COLO829 (cell line): ENCODE results near the gene VWA3B.

Source experiments
- DNase-seq: peaks from one replicate; pipeline ENCODE4 v3.0.0; 2012; ENCODE audit warnings: low spot score

Gene VWA3B

DNA sequence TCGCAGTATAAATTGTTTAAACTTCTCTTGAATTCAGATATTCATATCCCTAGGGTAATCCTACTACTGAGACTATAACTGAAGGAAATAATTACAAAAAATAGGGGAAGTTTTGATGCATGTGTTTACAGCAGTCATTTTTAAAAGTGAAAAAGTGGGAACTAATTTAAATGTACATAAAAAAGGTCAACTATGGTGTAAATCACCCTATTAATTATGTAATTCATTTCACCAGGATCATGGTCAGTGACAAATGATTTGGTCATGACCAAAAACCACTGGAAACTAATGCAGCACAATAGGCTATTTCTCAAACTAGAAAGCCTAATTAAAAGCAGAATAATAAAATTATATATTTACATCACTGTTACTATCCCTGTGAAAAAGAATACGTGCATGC is 254.3 kb downstream of the VWA3B start:
- no peak for DNase-seq

DNA sequence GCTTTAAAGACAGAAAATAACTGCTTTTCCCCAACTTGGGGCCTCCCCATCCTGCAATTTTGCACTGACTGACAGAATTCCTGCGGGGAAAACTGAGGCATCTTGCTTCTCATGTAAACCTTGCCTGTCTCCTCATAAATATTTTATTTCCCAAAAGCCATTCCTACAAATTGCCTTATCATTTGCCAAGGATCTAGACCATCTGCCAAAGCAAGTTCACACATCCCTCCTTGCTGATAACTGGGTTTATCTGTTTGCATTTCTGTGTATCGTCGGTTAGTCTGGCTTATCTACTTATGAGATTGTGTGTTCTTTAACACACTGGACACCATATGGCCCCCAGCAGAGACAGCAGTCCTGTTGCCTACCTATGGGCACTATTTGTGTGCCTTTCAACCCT is 256.3 kb downstream of the VWA3B start:
- no peak for DNase-seq

DNA sequence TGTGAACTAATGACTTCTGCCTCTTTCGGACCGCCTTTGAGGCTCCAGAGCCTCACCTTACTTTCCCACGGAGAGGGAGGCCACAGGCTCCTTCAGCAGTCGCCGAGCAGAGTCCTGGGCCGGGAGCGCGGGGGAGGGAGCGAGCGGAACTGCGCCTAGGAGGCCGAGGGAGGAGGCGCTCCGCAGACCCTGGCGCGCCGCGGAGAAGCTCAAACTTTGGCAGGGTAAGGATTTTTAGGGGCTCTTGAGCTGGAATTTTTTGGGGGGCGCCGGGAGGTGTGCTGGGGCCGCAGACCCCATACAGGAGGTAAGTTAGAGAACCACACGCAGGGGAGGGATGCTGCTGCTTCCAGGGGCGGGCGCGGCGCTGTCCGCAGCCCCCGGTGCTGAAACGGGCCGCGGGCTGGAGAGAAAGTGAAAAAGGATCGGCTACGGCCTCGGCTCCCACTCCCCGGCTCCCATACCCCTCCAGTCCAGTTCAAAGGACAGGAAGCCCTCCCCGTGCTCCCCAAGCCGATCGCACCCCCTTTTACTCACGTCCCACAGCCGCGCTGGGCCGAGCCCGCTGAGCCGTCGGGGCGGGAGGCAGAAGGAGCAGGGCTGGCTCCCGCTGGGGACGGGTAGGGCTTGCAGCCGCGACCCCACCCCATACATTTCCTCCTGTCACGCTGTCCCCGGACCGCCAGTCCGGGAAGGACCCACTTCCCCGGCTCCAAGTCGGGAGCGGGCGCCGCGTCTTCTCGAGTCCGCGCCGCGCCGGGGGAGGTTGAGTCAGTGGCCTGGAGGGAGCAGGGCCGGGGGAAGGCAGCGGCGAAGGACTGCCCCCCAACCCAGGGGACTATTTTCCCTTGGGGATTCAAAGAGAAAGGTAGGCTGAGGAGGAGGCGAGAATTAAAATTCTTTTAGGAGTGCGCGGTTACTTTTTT is 259.6 kb downstream of the VWA3B start, which contains the start of gene CNGA3:
Gene CNGA3 (plus strand): TSS at position 146 of the 926 bp plus-strand sequence. CDS start 23,520 bp downstream, outside the sequence.
- peak; percentile 7 for DNase-seq

DNA sequence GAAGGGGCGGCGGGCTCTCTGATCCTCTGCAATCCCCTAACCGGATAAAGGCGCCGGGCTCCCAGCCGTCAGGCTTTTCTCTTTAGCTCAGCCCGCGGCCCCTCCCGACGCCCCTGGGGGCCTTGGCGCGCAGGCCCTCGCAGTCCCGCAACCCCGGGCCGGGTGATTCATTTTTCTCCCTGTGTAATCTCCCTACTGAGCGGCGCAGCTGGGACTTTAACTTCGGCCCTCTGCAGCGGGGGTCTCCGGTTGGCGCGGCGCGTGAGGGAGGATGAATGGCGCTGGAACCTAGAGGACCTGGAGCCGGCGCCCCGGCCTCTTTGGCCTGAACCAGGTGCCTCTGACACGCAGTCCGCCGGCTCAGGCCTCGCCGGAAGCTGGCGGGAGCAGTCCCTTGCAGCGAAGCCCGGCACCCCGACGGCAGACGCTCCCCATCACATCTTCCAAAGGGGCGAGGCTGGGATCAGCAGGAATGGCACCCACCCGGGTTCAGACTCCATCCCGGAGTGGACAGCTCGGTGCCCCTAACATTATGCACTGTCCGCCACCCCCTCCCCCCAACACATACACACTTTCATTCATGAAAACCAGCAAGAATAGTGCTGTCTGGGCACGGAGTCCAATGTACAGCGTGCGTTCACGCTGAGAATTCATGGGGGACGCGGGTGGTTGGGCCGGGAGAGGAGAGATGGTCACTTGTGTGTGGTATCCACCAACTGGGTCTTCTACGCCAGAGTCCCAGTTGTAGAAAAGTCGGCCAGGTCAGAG is 260.5 kb downstream of the VWA3B start:
- DNase-seq: no peak

DNA sequence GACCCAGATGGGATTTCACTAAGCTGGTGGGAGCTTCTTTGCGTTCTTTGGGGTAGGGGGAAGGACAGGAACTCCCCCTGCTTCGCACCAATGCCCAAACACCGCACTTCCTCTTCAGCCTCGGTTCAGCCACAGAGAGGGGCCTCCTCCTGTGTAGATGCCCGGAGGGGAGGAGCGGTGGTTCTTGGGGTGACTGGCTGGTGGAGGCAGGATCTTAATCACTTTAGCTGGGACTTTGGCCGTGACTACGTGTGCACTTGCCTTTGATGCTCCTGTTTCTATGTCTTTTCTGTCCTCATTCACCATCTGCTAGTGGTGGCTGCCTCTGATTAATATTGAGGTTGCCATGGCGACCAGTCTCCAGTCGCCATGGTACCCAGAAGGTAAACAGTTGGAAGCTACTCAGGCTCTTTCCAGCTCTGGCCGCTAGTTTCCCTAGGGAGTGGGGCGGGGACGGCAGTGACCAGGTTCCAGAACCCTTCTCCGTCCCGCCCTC is 261.1 kb downstream of the VWA3B start:
- DNase-seq: no peak

DNA sequence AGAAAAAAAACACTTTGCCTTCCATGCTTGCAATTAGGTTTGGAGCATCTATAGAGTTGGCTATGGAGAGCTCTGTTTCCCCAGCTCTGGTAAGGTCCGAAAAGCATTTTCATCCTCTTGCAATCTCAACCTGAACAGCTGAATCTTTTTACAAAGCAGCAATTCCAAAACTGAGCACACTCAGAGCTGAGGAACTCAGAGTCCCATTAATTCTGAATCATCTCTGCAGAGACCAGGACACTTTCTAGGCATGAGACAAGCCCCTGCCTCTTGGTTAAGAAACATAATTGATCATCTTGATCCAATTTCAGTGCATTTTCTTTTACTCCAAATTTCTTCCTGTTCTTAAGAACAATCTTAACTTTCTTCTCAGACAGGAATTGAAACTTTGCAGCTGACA is 263.4 kb downstream of the VWA3B start:
- DNase-seq: no peak

DNA sequence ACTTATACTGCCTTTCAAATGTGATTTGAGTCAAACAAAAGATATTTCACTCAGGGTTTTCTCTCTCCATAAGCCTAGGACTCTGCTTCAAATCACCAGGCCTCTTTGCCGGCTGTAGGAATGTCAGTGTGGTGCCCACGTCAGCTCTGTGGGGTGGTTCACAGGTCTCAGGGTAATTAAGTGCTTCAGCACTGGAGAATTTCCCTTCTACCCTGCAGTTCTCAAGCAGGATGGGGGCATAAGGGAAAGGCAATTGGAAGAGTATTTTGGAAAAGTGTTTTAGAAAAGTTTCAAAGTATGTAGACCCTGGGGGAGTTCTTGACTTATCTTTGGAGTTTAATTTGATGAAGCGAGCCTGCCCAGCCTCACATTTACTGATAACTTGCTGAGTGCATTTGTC is 268.9 kb downstream of the VWA3B start:
- no peak for DNase-seq

DNA sequence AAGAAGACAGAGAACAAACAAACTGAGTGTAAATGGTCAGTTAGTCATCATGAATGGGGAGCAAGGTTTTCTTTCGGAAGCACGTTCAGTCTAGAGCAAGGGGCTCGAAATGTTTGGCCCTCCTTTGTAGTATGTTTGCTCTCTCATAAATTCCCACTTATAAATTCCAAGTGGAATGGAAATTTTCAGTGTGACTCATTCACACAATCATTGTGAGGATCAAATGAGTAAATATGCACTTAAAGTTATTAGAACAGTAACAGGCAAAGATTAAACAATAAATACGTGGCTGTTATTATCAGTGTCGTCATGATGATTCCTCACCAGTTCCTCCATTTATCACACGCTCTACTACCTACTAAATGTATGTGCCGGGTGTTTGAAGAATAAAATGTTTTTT is 269.8 kb downstream of the VWA3B start:
- no peak for DNase-seq

DNA sequence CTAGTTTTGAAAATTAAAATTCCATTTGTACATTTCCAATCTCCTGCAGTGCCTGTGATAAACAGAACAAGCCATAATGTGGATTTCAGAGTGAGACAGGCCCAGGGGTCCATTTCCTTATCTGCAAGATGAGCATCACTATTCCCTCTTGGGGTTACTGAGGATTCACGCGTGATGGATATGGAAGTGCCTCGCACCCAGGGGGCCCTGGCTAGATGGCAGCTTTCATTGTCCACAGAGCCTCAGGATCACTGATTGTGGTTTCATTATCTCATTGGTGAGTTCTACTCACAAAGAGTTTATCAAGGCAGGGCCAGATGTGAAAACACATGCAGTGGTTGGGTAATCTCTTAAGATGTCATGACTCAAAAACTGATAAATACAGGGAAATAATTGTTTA is 270.9 kb downstream of the VWA3B start:
- no peak for DNase-seq

DNA sequence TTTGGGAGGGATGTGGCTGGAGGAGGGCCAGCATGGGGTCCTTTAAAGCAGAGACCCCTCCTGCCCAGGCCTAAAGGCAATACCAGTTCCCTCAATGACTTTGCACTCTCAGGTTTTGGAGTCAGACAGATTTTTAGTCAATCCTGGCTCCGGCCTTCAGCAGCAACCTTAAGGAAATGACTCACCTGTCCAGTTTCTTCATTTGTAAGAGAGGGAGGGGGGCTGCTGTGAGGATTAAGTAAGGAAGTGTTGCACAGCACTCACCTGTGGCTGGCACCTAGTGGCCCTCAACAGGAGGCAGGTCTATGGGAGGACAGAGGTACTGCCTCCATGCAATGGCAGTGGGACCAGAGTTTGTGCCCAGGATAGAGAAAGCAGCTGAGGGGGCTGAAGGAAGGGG is 273.0 kb downstream of the VWA3B start:
- no peak for DNase-seq
